SH-SY5Y (cell line): ENCODE results near the gene HNRNPR.

ENCODE experiments used
- GATA2 ChIP-seq: IDR thresholded peaks from 2 replicates; pipeline ENCODE4 v1.6.1; 2011; ENCODE audit warnings: mild to moderate bottlenecking, low read depth, low read length
- GATA3 ChIP-seq: IDR thresholded peaks from 2 replicates; pipeline ENCODE4 v1.6.1; 2011; ENCODE audit warnings: low read depth, mild to moderate bottlenecking, low read length, moderate library complexity

DNA sequence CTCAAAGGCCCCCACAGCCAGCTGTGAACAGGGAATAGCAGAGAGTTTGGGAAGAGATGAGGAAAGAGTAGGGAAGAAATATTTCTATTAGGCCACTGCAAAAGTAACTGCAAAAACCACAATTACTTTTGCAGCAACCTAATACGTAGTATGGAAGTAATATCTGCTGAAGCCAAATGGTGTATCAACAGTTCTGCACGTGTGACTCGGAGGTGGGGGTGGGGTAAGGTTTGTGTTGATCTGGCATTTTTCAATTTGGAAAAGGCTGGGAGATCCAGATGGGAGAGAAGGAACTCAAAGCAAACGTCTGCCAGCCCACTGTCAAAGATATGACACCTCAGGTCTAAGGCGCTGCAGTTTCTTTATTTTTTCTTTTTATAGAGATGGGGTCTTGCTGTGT is 36.6 kb upstream of the HNRNPR start:
- no peak for TF ChIP-seq GATA3
- no peak for TF ChIP-seq GATA2
